Brain microvascular endothelial cell (primary cell): ENCODE measurements around the gene ADM.
A peak's percentile ranks its signal among the peaks of the same experiment; 100 is the strongest.

Experiments
- DNase-seq: peaks from one replicate; pipeline ENCODE4 v3.0.0-alpha.2; 2020
- H3K27ac ChIP-seq: fragments of 250-450 bp; sonication (Bioruptor Pico); 2 replicates; pipeline ENCODE4 v1.5.1; 2020; ENCODE audit warnings: mild to moderate bottlenecking, moderate library complexity
- H3K27me3 ChIP-seq: fragments of 250-450 bp; sonication (Bioruptor Pico); replicated peaks from 2 replicates; pipeline ENCODE4 v1.5.1; 2020; ENCODE audit warnings: mild to moderate bottlenecking
- H3K36me3 ChIP-seq: fragments of 250-450 bp; sonication (Bioruptor Pico); replicated peaks from 2 replicates; pipeline ENCODE4 v1.5.1; 2020; ENCODE audit warnings: mild to moderate bottlenecking
- H3K4me3 ChIP-seq: 2 replicates; pipeline ENCODE4 v1.5.1; 2011; ENCODE audit warnings: low read depth, mild to moderate bottlenecking, control low read depth, low read length, moderate library complexity
- in situ Hi-C: cut with HindIII; loops from 2 replicates; pipeline ENCODE4 v1.10.0; 2017; ENCODE audit warnings: low sequenced_read_pairs, low pct_ligation_motif_present
- TF ChIP-seq, protein P1 (sequence below): IDR thresholded peaks from 2 replicates; pipeline ENCODE4 v1.5.1; 2011; ENCODE audit warnings: low read depth, mild to moderate bottlenecking, moderate library complexity, low read length, control low read depth, inconsistent platforms; ENCODE audit errors: missing control alignments

ADM gene

DNA sequence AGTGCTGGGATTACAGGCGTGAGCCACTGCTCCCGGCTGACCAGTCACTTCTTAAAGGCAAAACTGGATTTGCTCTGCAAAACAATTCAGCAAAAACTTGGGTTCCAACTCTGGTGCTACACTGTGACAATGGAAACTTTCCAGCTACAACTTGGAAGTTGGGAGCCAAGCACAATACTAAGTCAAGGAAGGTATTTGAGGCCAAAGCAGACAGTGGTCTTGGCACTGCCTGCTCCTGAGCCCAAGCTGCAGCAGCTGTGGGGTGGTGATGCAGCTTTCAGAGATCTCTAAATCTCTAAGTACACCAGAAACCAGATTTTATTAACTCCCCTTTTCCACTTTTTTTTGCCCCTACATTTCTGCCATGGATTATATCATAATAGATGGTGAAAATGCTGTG, 17.5 kb downstream of the ADM start:
- no peak for DNase-seq
- Histone ChIP-seq H3K36me3 (no peaks in the 10 kb centered on the region), H3K27ac (peak overlapping the region; percentile 66), H3K27me3 (no peaks in the 10 kb centered on the region), H3K4me3 (no peak overlapping the region)
- in situ Hi-C loops: loop anchor here (25.0 kb wide), 1 partner anchor 335 kb away; no protein-coding TSS in a partner anchor
- TF ChIP-seq, protein P1, sequence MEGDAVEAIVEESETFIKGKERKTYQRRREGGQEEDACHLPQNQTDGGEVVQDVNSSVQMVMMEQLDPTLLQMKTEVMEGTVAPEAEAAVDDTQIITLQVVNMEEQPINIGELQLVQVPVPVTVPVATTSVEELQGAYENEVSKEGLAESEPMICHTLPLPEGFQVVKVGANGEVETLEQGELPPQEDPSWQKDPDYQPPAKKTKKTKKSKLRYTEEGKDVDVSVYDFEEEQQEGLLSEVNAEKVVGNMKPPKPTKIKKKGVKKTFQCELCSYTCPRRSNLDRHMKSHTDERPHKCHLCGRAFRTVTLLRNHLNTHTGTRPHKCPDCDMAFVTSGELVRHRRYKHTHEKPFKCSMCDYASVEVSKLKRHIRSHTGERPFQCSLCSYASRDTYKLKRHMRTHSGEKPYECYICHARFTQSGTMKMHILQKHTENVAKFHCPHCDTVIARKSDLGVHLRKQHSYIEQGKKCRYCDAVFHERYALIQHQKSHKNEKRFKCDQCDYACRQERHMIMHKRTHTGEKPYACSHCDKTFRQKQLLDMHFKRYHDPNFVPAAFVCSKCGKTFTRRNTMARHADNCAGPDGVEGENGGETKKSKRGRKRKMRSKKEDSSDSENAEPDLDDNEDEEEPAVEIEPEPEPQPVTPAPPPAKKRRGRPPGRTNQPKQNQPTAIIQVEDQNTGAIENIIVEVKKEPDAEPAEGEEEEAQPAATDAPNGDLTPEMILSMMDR: no peak

- Histone ChIP-seq H3K27ac (peak overlapping the region; percentile 66), H3K36me3 (no peaks in the 10 kb centered on the region), H3K27me3 (no peaks in the 10 kb centered on the region), H3K4me3 (no peak overlapping the region)
- peak; percentile 86 for DNase-seq
- TF ChIP-seq, protein P1: peak; percentile 33
- in situ Hi-C loops: loop anchor here (25.0 kb wide), 1 partner anchor 336 kb away; no protein-coding TSS in a partner anchor
These were observed 18.2 kb downstream of the ADM start for GRCh38 chr11:10322830-10323792.

DNA sequence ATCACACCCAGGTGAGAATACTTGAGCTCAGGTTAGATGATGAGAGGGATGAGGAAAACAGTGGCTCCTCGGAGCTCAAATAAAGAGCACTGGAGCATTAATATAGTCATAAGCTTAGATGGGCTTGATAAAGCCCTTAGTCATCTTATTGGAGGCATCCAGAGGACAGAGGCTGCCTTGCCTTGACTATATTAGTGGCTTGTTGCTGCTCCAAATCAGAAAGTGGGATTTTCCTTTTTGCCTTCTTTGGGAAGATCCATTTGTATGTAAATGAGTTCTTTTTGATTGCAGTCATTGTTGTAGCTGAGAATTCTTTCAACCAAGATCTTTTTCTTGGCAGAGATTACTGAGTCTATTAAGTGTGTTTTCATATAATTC, 18.9 kb downstream of the ADM start:
- Histone ChIP-seq H3K36me3 (no peaks in the 10 kb centered on the region), H3K27ac (peak overlapping the region; percentile 17), H3K27me3 (no peaks in the 10 kb centered on the region), H3K4me3 (no peak overlapping the region)
- DNase-seq: peak; percentile 41
- in situ Hi-C loops: loop anchor here (25.0 kb wide), 1 partner anchor 336 kb away; no protein-coding TSS in a partner anchor
- TF ChIP-seq, protein P1: no peak

DNA sequence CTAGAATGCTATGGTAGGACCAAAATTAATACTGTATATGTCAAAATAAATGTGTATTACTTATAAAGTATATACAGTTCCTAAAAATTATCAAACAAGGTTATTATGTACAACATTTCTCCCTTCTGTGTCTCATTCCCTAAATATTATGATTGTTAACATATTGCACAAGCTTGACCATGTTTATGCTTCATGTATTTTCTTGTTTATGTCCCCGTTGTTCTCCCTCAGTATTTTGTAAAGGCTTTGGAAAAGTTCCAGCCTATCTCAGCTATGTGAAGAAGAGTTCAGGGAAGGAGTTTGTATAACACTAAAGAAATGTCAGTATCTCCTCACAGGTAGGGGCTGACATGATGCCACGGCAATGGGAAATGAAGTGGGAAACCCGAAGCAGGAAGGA, 19.6 kb downstream of the ADM start:
- in situ Hi-C loops: loop anchor here (25.0 kb wide), 1 partner anchor 337 kb away; no protein-coding TSS in a partner anchor
- Histone ChIP-seq H3K27ac (peak overlapping the region; percentile 82), H3K4me3 (no peak overlapping the region), H3K36me3 (no peaks in the 10 kb centered on the region), H3K27me3 (no peaks in the 10 kb centered on the region)
- no peak for DNase-seq
- TF ChIP-seq, protein P1: no peak

DNA sequence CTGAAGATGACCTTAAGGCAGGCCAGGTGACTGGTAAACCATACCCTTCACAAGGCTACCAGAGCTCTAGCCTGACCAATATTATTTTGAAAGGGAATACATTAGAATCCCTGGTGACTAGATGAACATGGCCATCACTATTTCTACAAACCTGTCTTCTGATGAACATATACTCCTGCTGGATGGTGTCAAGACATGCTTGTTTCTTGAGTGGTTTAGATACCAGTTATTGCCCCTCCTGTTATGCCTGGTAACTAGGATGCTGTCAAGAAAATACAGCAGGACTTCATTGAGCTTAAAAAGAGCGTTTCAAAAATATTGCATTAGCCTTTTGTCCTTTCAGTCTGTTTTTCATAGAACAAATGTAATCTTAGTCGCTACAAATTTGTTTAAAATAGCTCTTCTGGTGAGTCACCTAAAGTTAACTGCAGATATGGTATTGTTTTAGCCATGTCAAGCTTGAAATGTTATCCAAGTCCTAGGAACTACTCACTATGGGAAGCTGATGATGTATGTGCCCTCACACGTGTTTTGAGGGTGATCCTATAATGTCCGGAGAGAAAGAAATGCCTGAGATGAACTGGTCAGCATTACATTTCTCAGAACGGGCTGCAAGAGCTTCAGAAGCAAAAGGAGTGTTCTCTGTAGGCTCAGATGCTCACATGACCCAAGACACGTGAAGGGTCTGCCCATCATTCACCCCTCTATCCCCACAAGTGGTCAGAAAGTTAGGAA, 20.6 kb downstream of the ADM start:
- no peak overlapping the region for H3K4me3 ChIP-seq
- in situ Hi-C loops: no loop called here
- peak; percentile 89 for DNase-seq
- no peaks in the 10 kb centered on the region for H3K27me3 ChIP-seq
- TF ChIP-seq, protein P1: no peak
- peak overlapping the region; percentile 82 for H3K27ac ChIP-seq
- H3K36me3 ChIP-seq: no peaks in the 10 kb centered on the region
